Vein endothelial cell (primary cell): ENCODE data around the gene INTS14. TPM values are rescaled to one million over a fixed set of nuclear protein-coding genes. Genes with fewer than 3 reads are reported as not detected.

Experiments used
- small RNA-seq: library from RNA; depleted of rRNA; stranded (forward); fragments of <200 nt; gene quantifications from one replicate; pipeline ENCODE3, GENCODE V24; 2012
- total RNA-seq: library from RNA; depleted of rRNA; stranded (reverse); fragments of >200 nt; gene quantifications from 2 replicates; pipeline ENCODE4 v1.2.3, GENCODE V29; 2012

Gene INTS14
- 41.5 and 44.7 TPM in 2 replicates for total RNA-seq

DNA sequence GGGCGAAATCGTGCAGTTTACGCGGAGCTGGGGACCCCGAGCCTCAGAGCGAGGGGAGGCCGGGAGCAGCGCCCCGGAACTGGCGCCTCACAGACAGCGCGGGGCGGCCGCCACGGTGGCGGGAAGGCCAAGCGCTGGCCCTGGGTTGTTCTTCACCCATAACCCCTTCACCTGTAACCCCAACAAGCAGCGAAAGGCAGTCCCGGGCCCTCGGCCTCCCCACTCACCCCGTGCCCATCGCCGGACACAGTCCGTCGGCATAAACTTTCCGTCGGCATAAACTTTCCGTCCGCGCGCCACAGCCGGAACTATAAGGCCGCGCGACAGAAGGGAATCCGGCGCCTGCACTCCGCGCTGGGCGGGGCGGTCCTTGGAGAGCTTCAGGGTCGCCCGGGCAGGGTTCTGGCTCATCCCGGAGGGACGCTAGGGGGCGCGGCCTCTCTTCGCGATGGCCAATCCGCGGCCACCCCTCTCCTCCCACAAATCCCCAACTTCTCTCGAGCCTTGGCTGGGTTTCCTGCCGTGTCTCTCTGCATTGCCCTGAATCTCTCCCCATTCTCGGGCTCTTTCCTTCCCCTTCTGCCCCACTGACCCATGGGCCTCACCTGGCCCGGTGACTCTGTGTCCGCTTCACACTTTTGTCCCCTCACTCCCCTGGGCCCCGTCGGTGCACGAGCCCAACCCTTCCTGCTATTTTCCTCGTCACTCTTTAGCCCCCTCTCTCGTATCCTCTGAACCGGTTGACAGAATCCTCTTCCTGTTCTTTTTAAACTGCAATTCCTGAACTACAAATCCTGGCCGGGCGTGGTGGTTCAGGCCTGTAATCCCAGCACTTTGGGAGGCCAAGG, at the start of gene INTS14:
Gene INTS14 (minus strand): TSS at position 261 of the 848 bp plus-strand sequence. CDS start 3,751 bp downstream, outside the sequence.

DNA sequence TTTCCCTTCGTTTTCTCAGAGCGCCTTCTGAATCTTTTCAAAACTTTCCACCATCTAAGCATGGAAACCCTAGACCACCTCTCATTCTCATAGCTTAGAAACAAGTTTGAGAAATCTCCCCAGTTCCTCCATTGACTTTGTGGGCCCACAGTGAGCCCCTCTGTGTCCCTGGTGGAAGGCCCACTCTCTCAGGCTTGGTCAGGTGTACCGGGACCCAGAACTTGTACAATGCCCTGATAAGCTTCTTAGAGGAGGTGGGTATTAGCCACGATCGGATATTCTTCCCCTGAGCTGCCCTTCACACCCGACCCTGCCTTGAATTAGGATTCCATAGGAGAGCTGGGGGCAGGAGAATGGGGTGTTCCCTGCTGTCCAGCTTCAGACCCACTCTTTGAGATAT, 10.7 kb upstream of the INTS14 start, which contains the start of gene SLC24A1:
Gene SLC24A1 (plus strand): TSS at position 301 of the 400 bp plus-strand sequence. CDS start 2,143 bp downstream, outside the sequence.

DNA sequence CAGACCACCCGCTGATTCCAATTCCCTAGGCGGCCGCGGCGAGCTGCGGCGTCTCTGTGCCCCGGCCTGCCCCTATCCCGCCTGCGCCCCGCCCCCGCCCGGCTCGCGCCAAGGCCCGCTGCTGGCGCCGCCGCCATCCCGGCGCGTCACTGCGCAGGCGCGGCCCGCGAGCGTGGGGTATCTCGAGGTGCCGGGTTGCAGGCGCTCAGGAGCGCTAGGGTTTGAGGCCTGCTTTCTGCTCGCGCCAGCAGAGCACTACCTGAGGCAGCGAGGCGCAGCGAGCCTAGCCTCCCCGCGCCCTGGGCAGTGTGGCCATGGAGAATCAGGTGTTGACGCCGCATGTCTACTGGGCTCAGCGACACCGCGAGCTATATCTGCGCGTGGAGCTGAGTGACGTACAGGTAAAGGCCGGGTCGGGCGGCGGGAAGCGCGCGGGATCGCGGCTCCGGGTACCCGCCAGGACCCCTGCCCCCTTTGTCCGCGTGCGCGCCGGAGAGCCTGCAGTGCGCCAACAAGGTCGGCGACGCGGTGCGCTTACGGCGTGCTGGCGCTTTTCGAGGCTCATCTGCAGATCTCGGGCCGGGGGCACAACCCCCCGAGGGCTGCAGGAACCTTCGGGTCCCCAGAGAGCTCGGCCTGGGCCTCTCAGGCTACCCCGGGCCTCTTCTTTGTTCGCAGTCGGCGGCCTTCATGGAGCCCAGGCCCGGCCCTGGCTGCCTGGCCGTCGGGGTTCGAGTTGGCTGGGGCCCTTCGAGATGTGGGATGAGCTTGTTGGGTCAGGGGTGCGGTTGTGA, 80.4 kb downstream of the INTS14 start, which contains the start of gene HACD3:
Gene HACD3 (plus strand): TSS at position 146 of the 794 bp plus-strand sequence. CDS start 169 bp downstream, at position 315.

Small RNA genes lying within 50 kb of the gene (small RNA-seq; reads per million reads assigned to genes)
- 0.08 reads per million for gene RNU6-19P

Other genes with a start within 250 kb of the INTS14 start
- gene IGDCC3, start 233.1 kb downstream of the INTS14 start, total RNA-seq, result under 0.01 and 0.33 TPM in 2 replicates
- gene IGDCC4, start 188.2 kb downstream of the INTS14 start, total RNA-seq, result under 0.01 TPM in 1 of 2 replicates, not detected in the other
- gene DPP8, start 93.4 kb downstream of the INTS14 start, total RNA-seq, result 45.4 and 51.4 TPM in 2 replicates
- gene HACD3, start 80.7 kb downstream of the INTS14 start, total RNA-seq, result 89.2 and 90.8 TPM in 2 replicates
- 9.2 and 13.7 TPM in 2 replicates for gene SLC24A1, start 10.8 kb upstream of the INTS14 start, total RNA-seq
- gene DENND4A, start 181.2 kb upstream of the INTS14 start, total RNA-seq, result 30.2 and 31.4 TPM in 2 replicates